GM19455 (cell line): ENCODE results near the gene TMPRSS2.
A peak's percentile ranks its signal among the peaks of the same experiment; 100 is the strongest.

Source experiments
- ATAC-seq: cut with Tn5 transposase; IDR thresholded peaks from one replicate; pipeline ENCODE4 v1.9.1; 2021; ENCODE audit not compliant: unreplicated experiment

The TMPRSS2 gene

DNA sequence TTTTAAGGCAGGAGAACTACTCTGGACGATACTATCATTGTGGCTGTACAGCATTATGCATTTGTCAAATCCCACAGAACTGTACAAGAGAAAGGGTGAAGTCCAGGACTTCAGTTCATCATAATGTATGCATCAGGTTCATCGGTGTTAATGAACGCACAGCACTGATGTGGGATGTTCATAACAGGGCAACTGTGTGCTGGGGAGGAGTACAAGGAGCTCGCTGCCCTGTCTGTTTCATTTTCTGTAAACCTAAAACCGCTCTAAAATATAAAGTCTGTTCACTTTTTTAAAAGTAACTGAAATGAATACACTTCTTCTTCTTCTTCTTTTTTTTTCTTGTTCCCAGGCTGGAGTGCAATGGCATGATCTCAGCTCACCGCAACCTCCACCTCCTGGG, 25.0 kb downstream of the TMPRSS2 start:
- ATAC-seq: no peak

DNA sequence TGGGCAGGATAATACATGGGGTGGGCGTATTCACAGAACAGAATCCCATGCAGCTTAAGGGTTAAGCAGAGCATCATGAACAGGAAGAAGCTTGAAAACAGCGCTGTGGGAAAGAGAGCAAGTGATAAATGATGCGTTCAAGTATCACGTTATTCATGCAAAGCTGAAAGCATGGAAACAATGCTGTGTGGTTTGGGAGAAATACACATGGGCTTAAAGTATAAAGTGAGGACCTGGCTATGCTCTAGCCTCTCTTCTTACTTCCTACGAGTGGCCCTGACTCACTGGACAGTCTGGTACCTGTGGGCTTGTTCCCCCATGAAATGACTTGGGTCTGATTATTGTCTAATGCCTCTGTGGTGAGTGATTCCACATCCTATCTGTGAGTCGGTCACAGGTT, 25.7 kb downstream of the TMPRSS2 start:
- no peak for ATAC-seq

DNA sequence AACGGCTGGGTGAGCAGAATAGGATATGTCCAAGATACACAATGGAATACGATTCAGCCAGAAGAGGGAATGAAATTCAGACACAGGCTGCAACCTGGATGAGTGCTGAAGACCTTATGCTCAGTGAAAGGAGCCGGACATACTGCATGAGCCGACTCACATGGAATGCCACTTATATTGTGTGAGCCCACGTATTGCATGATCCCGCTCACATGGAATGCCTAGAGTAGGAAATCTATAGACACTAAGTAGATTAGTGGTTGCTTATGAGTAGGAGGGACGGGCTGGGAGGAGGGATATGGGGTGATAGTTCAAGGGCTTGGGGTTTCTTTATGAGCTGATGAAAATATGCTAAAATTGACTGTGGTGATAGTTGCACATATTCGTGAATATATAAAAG, 26.8 kb downstream of the TMPRSS2 start:
- ATAC-seq: no peak

DNA sequence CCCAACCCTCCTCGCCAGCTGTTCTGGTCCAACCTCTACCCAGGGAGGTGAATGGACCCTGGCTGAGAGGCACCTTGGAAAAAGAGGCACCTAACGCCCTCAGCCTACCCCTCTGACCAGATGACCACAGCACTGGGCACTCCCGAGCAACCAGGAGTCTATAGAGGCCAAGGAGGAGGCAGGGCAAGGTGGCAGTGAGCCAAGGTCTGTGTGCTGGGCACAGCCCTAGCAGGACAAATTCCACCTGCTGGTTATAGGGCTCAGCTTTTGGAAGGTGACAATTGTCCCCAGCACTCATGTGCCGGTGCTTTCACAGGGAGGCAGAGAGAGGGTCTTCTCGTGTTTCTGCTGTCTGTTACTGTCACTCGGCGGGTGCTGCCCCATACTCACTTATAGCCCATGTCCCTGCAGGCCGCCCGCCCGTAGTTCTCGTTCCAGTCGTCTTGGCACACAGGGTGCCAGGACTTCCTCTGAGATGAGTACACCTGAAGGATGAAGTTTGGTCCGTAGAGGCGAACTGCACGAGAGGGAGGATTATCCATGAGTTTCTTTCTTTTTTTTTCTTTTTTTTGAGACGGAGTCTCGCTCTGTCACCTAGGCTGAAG, 27.8 kb downstream of the TMPRSS2 start:
- no peak for ATAC-seq

DNA sequence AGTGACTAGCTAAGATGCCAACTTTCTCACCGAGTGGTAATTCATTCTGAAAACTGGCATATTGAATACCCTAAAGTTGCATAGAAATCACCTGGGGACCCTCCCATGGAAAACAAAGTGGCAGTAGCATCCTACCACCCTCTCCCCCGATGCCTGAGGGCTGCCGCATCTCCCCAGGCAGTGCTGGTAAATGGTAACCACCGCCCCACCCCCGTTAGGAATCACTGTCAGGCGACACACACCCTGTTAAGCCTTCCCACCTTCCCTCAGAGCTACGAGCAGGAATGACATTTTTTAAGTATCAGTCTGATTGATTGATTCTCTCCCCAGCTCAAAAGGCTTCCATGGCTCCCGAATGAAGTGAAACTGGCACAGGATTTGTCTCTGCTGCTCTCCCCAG, 28.3 kb downstream of the TMPRSS2 start:
- ATAC-seq: no peak

DNA sequence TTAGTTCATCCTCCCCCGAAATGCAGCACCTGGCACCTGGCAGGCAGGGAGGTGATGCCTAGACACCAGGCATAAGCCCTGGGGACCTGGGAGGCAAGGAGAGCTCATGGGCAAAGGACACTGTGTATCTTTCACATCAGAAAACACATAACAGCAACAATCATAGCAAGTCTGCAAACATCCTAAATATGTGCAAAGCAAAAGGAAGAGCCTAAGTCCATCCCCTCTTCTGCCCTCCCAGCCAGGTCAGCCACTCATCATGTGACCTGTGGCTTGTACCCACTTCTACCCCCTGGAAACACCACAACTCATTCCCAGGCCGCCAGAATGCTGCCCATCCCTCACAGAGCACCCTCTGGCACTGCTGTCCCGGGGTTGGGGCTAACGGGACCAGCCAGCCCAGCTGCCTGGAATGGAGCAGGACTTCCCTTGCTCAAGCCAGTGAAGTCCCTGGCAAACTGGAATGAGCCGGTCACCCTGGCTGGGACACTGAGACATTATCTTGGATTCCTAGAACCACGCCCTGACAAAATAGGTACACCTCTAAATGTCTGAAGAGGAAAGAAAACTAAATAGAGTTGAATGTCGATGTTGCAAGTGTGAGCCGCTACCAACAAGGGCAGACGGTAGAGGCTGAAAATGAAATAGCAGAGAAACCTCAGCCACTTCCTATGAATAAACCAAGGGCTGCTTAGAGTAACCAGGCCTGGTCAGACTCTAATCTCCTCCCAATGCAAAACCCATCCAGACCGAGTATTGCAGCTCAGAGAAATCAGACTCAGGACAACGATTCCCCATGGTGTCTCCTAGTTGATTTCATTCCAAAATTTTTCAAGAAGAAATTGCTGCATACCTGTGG, 29.4 kb downstream of the TMPRSS2 start:
- ATAC-seq: no peak

DNA sequence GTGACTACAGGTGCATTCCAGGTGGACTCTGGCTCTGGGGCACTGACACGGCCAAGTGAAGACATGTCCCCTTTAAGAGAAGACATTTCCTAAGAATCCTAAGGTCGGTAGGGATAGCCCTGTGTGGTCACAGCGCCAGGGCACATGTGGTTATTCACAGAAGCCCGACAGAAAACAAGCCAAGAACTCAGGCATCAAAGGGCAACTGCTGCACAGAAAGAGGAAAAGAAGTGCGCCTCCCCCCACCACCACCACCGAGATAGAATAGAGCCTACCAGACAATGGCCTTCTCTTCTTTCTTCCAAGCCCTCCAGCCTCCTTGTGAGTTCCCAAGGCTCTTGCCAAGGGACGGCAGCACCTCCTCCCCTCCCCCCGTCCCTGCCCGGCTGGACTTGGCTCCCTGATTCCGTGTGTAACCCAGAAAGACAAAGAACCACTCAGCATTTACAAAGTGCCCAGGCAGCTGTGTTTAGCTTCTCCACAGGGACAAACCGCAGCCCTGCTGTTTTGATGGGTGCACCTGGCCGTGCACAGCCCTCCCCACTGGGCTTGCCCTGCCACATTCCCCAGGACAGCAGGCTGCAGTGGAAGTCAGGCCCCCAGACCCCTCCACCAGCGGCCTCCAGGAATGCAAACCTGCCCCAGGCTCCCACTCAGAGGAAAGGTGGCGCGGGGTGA, 30.2 kb downstream of the TMPRSS2 start:
- ATAC-seq: no peak

DNA sequence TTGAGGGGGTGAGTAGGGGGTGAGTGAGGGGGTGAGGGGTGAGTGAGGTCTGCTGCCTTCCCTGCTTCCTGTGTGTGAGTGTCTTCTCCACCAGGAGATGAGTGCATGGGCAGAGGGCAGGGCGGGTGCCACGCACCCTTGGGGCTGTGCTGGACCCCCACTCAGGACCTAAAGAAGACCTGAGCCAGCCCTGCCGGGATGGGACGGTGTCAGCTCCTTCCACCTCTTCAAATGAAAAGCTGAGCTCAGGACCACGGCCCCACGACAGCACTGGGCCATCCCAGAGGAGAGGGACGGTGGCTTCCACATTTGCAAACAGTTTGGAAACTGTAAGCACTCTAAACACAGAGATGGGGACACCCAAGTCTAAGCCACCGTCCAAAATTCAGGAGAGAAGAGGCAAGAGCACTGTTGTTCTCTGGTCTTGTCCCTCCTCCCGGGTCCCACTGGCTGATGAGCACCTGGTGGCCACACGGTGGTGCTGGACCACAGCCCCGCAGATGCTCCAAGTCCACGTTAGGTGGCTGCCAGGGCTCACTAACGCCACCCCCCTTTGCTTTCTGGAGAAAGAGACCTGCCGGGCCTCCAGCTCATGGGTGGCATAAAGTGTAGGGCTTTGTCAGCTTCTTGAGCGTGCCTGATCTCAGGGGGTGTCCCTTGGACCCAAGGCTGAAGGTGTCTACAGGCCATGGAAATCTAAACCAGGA, 32.1 kb downstream of the TMPRSS2 start:
- no peak for ATAC-seq

DNA sequence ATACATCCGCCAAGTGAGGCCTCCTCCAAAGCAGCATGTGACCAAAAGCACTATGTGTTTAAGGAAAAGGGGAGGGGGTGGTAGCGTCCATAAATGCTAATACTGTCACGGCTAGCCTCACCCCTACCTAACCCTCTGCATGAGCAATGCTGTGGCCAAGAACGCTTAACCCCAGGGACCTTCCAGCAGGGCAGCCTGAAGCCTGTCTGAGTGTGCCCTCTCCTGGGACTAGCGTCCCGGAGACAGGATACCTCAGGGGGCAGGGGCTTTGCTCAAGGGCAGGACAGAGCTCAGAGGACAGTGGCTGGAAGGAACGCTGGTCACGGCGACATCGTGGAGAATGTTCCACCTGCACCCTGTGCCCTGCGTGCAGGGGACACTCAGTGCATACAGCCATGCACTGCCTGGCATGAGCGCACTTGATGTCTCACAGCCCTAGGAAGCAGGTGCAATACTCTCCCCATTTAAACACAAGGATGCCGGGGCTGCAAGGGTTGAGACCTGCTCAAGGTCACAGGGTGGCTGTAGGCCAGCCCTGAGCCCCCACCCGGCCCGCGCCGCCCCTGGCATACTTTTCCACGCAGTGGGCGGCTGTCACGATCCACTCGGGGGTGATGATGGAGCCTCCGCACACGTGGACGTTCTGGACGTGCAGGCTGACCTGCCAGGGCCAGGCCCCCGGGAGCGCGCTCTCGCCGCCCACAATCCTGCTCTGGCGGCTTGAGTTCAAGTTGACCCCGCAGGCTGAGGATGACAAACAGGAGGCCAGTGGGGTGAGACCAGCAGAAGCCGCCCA, 35.0 kb downstream of the TMPRSS2 start:
- ATAC-seq: no peak

DNA sequence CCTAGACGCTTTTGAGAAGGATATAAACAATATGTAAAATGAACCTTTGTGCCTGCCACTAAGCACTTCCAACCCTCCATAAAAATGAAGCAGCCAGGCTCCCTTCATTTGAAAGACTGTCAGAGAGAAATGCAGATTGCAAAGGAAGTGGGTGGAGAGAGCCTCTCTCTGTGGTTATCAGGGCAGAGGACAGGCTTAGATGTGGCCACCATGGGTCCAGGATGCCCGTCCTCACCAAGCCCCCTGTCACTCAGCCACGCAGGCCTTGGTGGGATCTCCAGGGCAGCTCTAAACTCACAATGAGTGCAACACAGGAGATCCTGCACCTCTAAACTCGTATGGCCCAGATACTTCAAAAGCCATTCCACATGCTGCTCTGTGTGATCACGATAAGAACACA, 37.9 kb downstream of the TMPRSS2 start:
- ATAC-seq: no peak

DNA sequence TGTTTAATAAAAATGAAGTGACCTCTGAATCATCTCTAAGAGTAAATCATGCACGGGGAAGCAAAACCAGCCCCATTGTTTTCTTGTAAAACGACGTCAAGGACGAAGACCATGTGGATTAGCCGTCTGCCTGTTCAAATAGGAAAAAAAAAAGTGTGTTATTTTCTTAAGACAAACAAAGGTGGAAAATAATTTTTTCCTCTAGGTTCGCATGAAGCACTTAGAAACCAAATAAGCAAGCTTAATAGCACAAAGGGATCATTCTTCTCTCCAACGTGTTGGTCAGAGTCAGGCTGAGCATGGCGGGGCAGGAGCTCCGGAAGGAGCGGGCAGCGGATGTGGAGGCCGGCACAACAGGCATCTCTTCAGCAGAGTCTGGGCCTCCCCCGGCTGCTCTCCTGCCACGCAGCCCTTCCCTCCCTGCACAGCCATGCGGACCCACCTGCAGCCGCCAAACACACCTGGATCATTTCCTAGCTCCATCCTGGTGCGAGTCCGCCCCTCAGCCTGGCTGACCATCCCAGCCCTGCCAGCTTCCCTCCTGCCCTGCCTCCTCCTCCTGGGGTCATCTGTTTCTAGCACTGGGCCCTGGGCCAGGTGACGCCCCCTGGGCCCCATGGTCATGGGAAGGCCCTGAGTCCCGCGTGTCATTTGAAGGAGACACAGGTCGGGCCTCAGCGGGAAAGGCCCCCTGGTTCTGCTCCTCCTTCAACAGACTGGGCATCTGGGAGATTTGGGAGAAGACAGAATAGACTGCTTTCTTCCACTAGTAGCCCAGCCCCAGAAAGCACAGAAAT, 41.7 kb downstream of the TMPRSS2 start:
- ATAC-seq: no peak

DNA sequence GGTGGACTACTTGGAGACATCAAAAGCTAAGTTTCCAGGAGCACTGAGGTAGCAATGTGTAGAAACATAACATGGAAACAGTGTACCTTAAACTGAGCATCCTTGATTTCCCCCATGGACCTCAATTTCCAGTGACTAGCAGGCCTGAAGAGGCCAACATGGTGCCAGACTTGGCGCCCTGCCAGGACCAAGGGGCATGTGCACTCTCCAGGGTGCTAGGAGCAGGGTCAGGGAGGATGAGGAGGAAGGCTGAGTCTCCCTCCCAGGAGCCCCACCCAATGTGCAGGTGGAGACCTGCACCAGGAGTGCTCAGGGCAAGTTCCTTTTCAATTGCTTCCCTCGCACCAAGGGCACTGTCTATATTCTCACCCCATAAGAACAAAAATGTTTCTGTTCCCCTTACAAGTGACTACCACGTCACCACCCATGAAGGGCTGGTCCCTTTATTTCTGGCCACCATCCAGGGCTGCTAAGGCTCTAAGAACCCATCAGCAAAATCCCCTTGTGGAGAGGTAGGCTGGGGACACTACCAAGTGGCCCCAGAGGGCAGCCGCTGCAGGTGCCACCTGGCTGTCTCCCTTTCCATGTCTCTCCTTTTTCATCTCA, 42.7 kb downstream of the TMPRSS2 start:
- no peak for ATAC-seq

DNA sequence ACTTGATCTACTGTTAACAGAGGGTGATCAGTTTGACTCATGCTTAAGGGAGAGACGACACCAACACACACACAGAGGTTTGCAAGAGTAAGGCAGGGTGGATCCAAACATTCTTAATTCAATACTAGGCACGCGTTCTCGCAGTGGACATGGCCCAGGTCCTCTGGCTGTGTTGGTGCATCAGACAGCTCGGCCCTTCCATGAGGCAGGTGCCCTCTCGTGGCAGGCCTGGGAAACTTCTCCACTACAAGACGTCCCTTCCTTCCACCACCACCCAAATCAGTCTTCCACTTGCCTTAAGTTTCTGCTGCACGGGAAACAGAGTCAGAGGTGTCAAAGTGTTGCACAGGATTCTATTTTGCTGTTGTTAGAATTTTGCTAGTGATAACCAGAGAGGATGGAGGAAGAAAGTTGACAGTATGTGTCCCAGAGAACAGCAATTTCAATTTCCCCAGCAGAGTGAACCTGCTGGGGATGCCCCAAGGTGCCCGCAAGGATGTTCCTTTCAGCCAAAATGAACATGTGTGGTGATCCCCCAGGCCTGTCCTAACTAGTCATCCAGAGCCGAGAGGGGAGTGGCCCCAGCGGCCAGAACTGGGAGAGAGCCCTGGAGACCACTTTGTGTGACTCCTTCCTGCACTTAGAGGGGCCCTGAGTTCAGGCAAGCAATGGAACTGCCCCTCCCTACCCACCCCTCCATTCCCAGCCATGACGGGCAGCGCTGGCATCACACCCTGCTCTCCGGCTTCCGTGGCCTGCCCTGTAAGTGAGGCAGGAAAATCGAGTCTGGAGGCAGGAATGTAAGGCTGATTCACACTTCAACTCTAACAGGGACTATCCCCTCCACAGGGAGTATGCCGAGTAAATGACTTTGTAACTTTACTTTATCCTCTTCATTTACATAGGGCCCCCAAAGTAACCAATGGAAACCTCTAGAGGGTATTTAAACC, 47.1 kb downstream of the TMPRSS2 start:
- peak; percentile 63 for ATAC-seq

DNA sequence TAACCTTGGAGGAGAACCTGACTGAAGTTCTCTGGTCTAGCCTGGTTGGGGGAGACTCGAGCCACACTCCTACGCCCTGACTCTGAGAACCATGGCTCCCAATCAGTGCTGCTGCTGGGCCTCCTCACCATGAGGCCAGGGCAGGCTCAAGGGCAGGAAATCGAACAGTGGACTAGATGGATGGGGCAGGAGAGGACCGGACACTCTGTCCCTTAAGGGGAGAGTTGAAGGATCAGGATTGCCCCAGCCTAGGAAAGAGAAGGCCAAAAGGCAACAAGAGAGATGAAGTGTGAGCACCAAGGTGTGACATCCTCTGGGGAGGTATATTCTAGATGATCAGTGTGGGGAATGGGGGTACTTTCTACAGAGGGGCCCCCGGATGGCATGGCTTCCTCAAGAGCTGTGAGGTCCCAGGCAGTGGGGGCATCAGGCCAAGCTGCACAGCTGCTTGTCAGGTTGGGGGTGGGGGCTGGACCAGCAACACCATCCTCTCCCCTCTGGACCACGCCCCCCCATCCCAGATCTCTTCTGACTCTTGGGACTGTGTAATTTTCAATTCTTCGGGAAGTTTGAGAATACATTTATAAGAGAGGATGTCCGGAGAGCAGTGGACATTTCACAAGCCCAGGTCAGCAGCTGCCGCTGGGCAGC, 47.9 kb downstream of the TMPRSS2 start:
- no peak for ATAC-seq

DNA sequence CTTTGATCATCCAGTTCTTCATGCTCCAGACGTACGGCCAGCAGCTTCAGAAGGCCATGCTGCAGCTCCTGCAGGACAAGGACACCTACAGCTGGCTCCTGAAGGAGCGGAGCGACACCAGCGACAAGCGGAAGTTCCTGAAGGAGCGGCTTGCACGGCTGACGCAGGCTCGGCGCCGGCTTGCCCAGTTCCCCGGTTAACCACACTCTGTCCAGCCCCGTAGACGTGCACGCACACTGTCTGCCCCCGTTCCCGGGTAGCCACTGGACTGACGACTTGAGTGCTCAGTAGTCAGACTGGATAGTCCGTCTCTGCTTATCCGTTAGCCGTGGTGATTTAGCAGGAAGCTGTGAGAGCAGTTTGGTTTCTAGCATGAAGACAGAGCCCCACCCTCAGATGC, 49.4 kb downstream of the TMPRSS2 start:
- ATAC-seq: no peak

DNA sequence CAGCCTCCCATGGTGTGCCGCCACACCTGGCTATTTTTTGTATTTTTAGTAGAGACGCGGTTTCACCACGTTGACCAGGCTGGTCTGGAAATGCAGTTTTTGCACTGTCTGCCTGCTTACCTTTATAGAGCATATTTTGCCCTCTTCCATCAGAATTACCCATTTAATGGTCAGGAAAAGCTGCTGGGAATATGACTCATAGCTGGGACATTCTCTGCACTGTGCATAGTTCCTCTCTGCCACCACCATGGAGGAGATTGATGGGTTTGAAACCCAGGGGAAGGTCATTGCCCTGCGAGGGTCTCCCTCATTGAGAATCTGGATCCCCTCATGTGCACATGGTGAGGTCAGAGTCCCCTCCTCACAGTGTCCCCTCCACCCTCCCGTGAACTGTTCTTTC, 49.8 kb downstream of the TMPRSS2 start:
- no peak for ATAC-seq

DNA sequence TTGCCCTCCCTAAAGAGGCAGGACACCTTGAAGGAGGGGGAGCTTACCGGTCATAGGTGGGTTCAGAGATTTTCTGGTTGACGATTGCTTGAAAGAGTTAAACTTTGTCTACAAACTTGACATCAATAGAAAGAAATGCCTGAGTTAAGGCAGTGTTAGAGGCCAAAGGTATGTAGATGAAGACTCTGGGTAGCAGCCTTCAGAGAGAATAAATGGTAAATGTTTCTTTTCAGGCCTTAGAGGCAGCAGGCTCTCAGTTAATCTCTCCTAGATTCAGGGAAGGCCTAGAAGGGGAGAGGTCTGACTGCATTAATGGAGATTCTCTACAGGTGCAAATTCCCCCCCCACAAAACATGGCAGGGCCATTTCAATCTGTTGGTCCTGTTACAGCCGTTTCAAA, 54.2 kb downstream of the TMPRSS2 start:
- no peak for ATAC-seq

DNA sequence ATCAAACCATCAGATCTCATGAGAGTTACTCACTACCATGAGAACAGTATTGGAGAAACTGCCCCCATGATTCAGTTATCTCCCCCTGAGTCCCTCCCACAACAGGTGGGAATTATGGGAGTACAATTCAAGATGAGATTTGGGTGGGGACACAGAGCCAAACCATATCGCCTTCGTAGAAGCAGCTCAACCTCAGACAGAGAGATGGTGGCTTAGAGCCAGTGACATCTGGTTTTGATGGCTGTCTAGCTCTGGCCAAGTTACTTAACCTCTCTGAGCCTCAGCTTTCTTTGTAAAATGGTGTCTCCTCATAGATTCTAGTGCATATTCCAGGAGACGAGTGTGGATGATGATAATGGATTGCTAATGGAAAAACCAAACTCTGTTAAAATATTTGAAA, 54.8 kb downstream of the TMPRSS2 start:
- no peak for ATAC-seq
